Measurements from ENCODE around the gene GGN. TPM values are rescaled to one million over a fixed set of nuclear protein-coding genes. Genes with fewer than 3 reads are reported as not detected.
"Not testable (repeated sequence)": the region's sequence is repeated elsewhere in the genome, so short reads cannot be mapped to it uniquely, and the experiment has no call there.

Gene GGN
- total RNA-seq, 2 experiments from 2014 or later, result 0.28 to 0.40 TPM

DNA sequence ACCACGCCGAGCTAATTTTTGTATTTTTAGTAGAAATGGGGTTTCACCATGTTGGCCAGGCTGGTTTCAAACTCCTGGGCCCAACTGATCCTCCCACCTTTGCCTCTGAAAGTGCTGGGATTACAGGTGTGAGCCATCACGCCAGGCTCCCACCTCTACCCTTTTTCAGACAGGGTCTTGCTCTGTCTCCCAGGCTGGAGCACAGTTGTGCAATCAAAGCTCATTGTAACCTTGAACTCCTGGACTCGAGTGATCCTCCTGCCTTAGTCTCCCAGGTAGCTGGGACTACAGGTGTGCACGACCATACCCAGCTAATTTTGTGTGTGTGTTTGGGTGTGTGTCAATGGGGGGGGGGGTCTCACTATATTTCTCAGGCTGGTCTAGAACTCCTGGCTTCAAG is 36.4 kb upstream of the GGN start:
- Mint-ChIP-seq H3K4me1 (peaks cover 35% of the 10 kb centered on the region), H3K9me3 (no peaks in the 10 kb centered on the region), H3K36me3 (ENCODE audit: low read depth) (peaks cover 3% of the 10 kb centered on the region), H3K27ac (no peak overlapping the region), H3K4me3 (no peak overlapping the region), H3K27me3 (no peaks in the 10 kb centered on the region)
- no peak for DNase-seq
- ChIA-PET POLR2A (interaction anchor here (0.7 to 6.8 kb wide), 2 partner anchors 20 to 52 kb away, joined by 4 to 35 read pairs; partner anchors contain the start of gene FAM98C), CTCF (interaction anchor here (4.8 kb wide), 1 partner anchor 506 kb away, joined by 18 read pairs; the partner anchor contains the start of genes MRPS12 and SARS2)

GRCh38 chr19:38422438-38422837 is 34.6 kb upstream of the GGN start:
- Mint-ChIP-seq H3K36me3 (ENCODE audit: low read depth) (peaks cover 3% of the 10 kb centered on the region), H3K4me3 (no peak overlapping the region), H3K27ac (no peak overlapping the region), H3K27me3 (no peaks in the 10 kb centered on the region), H3K9me3 (no peaks in the 10 kb centered on the region), H3K4me1 (peaks cover 38% of the 10 kb centered on the region)
- POLR2A ChIA-PET, result interaction anchor here (2.7 kb wide), 1 partner anchor 19 kb away, joined by 12 read pairs; the partner anchor contains the start of gene FAM98C
- no peak for DNase-seq
- CTCF ChIA-PET, result no interaction called here

GRCh38 chr19:38421856-38422255 is 34.0 kb upstream of the GGN start:
- POLR2A ChIA-PET, result interaction anchor here (2.7 kb wide), 1 partner anchor 19 kb away, joined by 12 read pairs; the partner anchor contains the start of gene FAM98C
- CTCF ChIA-PET, result no interaction called here
- no peak overlapping the region for H3K4me3 Mint-ChIP-seq
- H3K4me1 Mint-ChIP-seq, result peaks cover 38% of the 10 kb centered on the region
- H3K27me3 Mint-ChIP-seq, result no peaks in the 10 kb centered on the region
- peaks cover 9% of the 10 kb centered on the region for H3K36me3 Mint-ChIP-seq (ENCODE audit: low read depth)
- no peak for DNase-seq
- no peaks in the 10 kb centered on the region for H3K9me3 Mint-ChIP-seq
- no peak overlapping the region for H3K27ac Mint-ChIP-seq

DNA sequence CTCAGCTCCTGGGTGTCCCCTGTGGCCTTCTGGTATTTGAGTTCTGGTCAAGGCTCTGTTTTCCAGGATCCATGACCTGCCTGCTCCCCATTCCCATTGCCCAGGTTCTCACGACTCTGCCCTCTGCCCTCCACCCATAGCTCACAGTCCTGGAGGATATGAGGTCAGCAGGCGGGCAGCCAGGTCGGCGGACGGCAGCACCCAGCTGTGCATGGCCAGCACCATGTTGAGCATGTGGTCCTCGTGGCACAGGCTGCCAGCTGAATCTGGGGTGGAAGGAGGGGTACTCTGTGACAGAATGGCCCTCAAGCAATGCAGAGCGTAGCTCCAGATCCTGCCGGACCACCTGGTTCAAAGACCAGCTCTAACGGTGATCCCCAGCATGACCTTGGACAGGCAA is 33.1 kb upstream of the GGN start:
- Mint-ChIP-seq H3K27ac (no peak overlapping the region), H3K4me3 (no peak overlapping the region), H3K9me3 (no peaks in the 10 kb centered on the region), H3K4me1 (peaks cover 36% of the 10 kb centered on the region), H3K27me3 (no peaks in the 10 kb centered on the region), H3K36me3 (ENCODE audit: low read depth) (peaks cover 13% of the 10 kb centered on the region)
- CTCF ChIA-PET, result interaction anchor here (2.8 kb wide), 1 partner anchor 18 kb away, joined by 11 read pairs; the partner anchor contains the start of gene FAM98C
- no peak for DNase-seq
- POLR2A ChIA-PET, result interaction anchor here (2.7 kb wide), 1 partner anchor 18 kb away, joined by 12 read pairs; the partner anchor contains the start of gene FAM98C

DNA sequence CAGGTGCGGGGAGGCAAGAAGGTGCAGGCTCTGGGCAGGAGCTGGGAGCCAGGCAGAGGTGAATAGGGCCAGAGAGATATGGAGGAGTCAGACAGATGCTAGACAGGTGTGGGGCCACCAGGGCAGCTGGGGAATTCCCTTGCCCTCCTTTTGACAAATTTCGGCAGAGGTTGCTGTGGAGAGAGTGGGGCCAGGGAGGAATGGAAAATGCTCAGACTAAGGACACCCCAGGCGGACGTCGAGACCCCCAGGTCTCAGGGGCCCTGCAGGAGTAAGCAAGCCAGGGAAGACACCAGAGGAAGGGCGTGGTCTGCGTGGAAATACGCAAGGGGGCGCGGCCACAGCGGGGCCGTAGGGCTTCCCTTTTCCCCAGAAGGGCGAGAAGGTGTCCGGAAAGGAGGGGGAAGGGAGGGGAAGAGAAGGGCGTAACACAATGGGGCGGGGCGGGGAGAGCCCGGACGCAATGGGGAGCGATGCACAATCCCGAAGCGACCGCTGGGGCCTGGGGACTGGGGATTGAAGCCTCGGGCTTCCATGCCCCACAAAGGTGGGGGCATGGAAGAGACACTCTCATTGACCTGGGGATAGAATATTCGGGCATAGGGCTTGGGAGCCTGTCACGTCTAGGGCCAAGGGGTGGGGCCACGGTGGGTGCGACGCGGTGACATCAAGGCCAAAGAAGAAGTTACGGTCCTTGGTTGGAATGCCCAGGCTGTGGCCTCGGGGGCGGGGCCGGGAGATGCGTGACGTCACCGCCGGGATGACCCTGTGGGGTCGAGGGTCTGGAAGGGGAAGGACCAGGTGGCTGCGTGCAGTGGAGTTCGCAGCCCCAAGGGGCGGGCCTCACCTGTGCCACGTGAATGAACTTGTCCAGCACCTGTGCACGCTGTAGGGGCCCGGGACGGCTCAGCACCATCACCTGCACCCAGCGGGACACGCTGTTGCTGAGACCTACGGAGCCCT is 30.0 kb upstream of the GGN start:
- Mint-ChIP-seq H3K9me3 (no peaks in the 10 kb centered on the region), H3K27ac (peak overlapping the region; percentile 82), H3K27me3 (no peaks in the 10 kb centered on the region), H3K36me3 (ENCODE audit: low read depth) (peaks cover 16% of the 10 kb centered on the region), H3K4me3 (peak overlapping the region; percentile 72), H3K4me1 (peaks cover 30% of the 10 kb centered on the region)
- DNase-seq, result peak; percentile 82
- CTCF ChIA-PET, result interaction anchor here (0.9 to 2.8 kb wide), 2 partner anchors 15 kb away, joined by 5 to 11 read pairs; partner anchors contain the start of gene FAM98C
- POLR2A ChIA-PET, result interaction anchor here (1.3 to 1.6 kb wide), 3 partner anchors 8 to 15 kb away, joined by 4 to 9 read pairs (median 5); partner anchors contain the start of genes FAM98C and RASGRP4

DNA sequence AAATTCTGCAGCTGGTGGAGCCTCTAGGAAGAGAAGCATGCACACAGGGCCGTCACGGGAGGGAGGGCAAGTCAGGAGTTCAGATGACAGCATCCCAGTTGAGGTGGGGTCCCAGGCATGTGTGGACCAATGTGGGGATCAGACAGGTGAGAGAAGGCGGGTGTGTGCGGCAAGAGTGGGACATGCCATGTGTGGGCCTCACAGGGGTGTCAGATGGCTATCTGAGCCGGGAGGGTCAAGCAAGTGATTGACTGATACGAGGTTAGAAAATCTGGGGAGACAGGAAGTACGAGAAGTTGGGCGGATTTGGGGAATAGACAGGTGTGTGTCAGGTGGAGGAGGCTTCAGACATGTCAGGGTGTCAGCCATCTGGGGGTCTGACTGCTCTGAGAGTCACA is 29.3 kb upstream of the GGN start:
- ChIA-PET POLR2A (interaction anchor here (1.5 to 1.6 kb wide), 2 partner anchors 9 to 14 kb away, joined by 5 to 9 read pairs; partner anchors contain the start of genes FAM98C and RASGRP4), CTCF (interaction anchor here (0.9 kb wide), 1 partner anchor 14 kb away, joined by 5 read pairs; the partner anchor contains the start of gene FAM98C)
- peaks cover 30% of the 10 kb centered on the region for H3K4me1 Mint-ChIP-seq
- no peak for DNase-seq
- H3K36me3 Mint-ChIP-seq (ENCODE audit: low read depth), result peaks cover 21% of the 10 kb centered on the region
- peak overlapping the region; percentile 72 for H3K4me3 Mint-ChIP-seq
- H3K9me3 Mint-ChIP-seq, result no peaks in the 10 kb centered on the region
- H3K27ac Mint-ChIP-seq, result peak overlapping the region; percentile 82
- no peaks in the 10 kb centered on the region for H3K27me3 Mint-ChIP-seq

GRCh38 chr19:38413416-38413815 is 25.6 kb upstream of the GGN start:
- Mint-ChIP-seq H3K4me1 (peaks cover 20% of the 10 kb centered on the region), H3K27ac (no peak overlapping the region), H3K27me3 (no peaks in the 10 kb centered on the region), H3K36me3 (ENCODE audit: low read depth) (peaks cover 37% of the 10 kb centered on the region), H3K9me3 (no peaks in the 10 kb centered on the region), H3K4me3 (no peak overlapping the region)
- DNase-seq, result no peak
- CTCF ChIA-PET, result interaction anchor here (2.9 kb wide), 1 partner anchor 10 kb away, joined by 16 read pairs; the partner anchor contains the start of gene FAM98C
- POLR2A ChIA-PET, result interaction anchor here (0.9 kb wide), 1 partner anchor 17 kb away, joined by 4 read pairs; no protein-coding TSS in a partner anchor

DNA sequence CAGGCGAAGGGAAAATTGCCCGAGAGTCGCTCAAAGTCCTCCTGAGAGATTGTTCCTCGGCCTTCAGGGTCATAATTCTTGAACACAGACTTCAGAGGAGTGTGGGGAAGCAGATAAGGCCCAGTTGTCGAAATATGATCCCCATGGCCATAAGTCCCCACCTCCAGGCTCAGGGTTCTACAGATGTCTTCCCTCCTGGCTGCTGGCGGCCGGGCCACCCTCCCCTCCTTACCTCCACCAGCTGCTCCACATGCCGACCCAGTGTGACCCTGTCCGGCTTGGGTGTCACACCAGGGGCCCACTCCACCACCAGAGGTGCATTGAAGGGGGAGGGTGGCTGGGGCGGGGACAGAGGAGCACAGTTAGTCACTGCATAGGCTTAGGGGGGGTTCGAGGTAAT is 25.1 kb upstream of the GGN start:
- H3K27ac Mint-ChIP-seq, result no peak overlapping the region
- ChIA-PET POLR2A (interaction anchor here (1.6 kb wide), 1 partner anchor 10 kb away, joined by 4 read pairs; the partner anchor contains the start of gene FAM98C), CTCF (interaction anchor here (2.9 kb wide), 1 partner anchor 10 kb away, joined by 16 read pairs; the partner anchor contains the start of gene FAM98C)
- no peaks in the 10 kb centered on the region for H3K27me3 Mint-ChIP-seq
- no peak for DNase-seq
- no peak overlapping the region for H3K4me3 Mint-ChIP-seq
- no peaks in the 10 kb centered on the region for H3K9me3 Mint-ChIP-seq
- peaks cover 39% of the 10 kb centered on the region for H3K36me3 Mint-ChIP-seq (ENCODE audit: low read depth)
- peaks cover 16% of the 10 kb centered on the region for H3K4me1 Mint-ChIP-seq

DNA sequence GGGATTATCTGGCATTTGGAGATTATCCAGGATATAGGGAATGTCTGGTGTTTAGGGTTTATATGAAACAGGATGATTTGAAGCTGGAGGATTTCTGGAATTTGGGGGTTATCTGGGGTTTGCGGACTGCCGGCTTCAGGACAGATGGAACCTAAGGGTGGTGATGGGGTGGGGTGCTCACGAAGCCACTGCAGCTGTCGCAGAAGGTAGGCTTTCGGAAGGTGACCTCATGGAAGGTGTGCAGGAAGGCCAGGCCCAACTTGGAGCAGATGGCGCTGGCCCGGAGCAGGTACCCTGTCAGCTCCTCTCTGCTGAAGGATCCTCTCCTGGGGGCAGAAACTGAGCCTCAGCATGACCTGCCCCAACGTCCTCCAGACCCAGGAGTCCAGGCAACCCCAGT is 24.7 kb upstream of the GGN start:
- Mint-ChIP-seq H3K36me3 (ENCODE audit: low read depth) (peaks cover 42% of the 10 kb centered on the region), H3K27me3 (no peaks in the 10 kb centered on the region), H3K9me3 (no peaks in the 10 kb centered on the region), H3K4me3 (no peak overlapping the region), H3K27ac (no peak overlapping the region), H3K4me1 (peaks cover 11% of the 10 kb centered on the region)
- no peak for DNase-seq
- ChIA-PET POLR2A (interaction anchor here (1.6 kb wide), 1 partner anchor 10 kb away, joined by 4 read pairs; the partner anchor contains the start of gene FAM98C), CTCF (interaction anchor here (2.9 kb wide), 1 partner anchor 9 kb away, joined by 16 read pairs; the partner anchor contains the start of gene FAM98C)

DNA sequence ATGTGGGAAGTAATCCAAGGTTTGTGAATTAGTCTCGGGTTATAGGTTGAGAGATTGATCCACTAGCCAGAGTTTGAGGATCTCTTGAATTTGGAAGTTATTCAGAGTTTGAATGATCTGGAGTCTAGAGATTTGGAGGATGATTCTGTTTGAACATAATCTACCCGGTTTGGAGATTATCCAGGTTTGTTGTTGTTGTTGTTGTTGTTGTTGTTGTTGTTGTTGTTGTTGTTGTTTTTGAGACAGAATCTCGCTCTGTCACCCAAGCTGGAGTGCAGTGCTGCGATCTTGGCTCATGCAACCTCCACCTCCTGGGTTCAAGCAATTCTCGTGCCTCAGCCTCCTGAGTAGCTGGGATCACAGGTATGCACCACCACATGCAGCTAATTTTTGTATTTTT is 24.1 kb upstream of the GGN start:
- H3K36me3 Mint-ChIP-seq (ENCODE audit: low read depth), result peaks cover 41% of the 10 kb centered on the region

DNA sequence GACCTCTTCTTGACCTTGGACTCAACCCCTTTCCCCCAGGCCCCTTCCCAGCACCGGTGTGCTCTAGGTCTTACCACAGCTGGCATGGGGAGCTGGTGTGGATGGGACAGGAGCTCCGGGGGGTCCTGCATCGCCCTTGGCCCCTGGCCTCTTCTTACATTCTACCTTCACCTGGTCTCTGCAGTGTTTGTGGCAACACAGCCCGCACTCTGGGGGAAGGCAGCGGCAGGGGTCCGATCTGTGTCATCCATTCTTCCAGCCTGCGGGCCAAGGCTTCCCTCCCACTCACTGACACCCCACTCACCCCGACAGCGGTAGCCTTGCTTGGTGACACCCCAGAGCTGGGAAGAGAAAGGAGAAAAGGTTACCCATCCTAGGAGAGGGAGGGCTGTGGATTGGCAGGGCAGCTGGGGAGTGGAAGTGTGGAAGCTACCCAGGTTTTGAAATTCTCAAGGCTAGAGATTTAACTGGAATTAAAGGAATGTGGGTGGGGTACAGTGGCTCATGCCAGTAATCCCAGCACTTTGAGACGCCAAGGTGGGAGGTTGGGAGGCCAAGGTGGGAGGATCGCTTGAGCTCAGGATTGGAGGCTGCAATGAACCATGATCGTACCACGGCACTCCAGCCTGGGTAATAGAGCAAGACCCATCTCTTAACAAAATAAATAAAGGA is 23.3 kb upstream of the GGN start:
- H3K4me1 Mint-ChIP-seq, result no peaks in the 10 kb centered on the region
- H3K27me3 Mint-ChIP-seq, result no peaks in the 10 kb centered on the region
- no peak for DNase-seq
- peaks cover 37% of the 10 kb centered on the region for H3K36me3 Mint-ChIP-seq (ENCODE audit: low read depth)
- H3K9me3 Mint-ChIP-seq, result no peaks in the 10 kb centered on the region
- ChIA-PET POLR2A (interaction anchor here (1.6 kb wide), 1 partner anchor 8 kb away, joined by 4 read pairs; the partner anchor contains the start of gene FAM98C), CTCF (no interaction called here)
- no peak overlapping the region for H3K4me3 Mint-ChIP-seq
- no peak overlapping the region for H3K27ac Mint-ChIP-seq

More for the DNA sequence above, 24.1 kb upstream of the GGN start:
- not testable (repeated sequence) for H3K9me3 Mint-ChIP-seq, H3K4me1 Mint-ChIP-seq, H3K27me3 Mint-ChIP-seq, DNase-seq, H3K4me3 Mint-ChIP-seq, H3K27ac Mint-ChIP-seq
- CTCF ChIA-PET, result interaction anchor here (2.9 kb wide), 1 partner anchor 9 kb away, joined by 16 read pairs; the partner anchor contains the start of gene FAM98C
- POLR2A ChIA-PET, result interaction anchor here (1.6 kb wide), 1 partner anchor 9 kb away, joined by 4 read pairs; the partner anchor contains the start of gene FAM98C

- POLR2A ChIA-PET, result not testable (repeated sequence)
- CTCF ChIA-PET, result interaction anchor here (0.7 kb wide), 1 partner anchor 277 kb away, joined by 3 read pairs; no protein-coding TSS in a partner anchor
Measured at GRCh38 chr19:38410407-38410806, 22.6 kb upstream of the GGN start.

More at GRCh38 chr19:38410407-38410806, 22.6 kb upstream of the GGN start:
- H3K4me1 Mint-ChIP-seq, H3K27ac Mint-ChIP-seq, DNase-seq, H3K4me3 Mint-ChIP-seq, H3K27me3 Mint-ChIP-seq, H3K9me3 Mint-ChIP-seq: not testable (repeated sequence)
- peaks cover 39% of the 10 kb centered on the region for H3K36me3 Mint-ChIP-seq (ENCODE audit: low read depth)
